Epithelial cell of prostate (primary cell): ENCODE data around the gene CTRB2.
"Not testable (repeated sequence)": the region's sequence is repeated elsewhere in the genome, so short reads cannot be mapped to it uniquely, and the experiment has no call there.

ENCODE experiments used
- DNase-seq: peaks from one replicate; pipeline ENCODE4 v3.0.0-alpha.2; 2011; ENCODE audit warnings: low read depth, low spot score
- H3K27ac ChIP-seq: fragments of 450-650 bp; 2 replicates; pipeline ENCODE4 v1.5.1; 2017; ENCODE audit warnings: mild to moderate bottlenecking

Gene CTRB2

GRCh38 chr16:75208861-75209505, 2.0 kb upstream of the CTRB2 start:
- H3K27ac ChIP-seq = no peak overlapping the region
- no peak for DNase-seq

GRCh38 chr16:75208242-75208825, 1.4 kb upstream of the CTRB2 start:
- no peak for DNase-seq
- no peak overlapping the region for H3K27ac ChIP-seq

- H3K27ac ChIP-seq = no peak overlapping the region
- no peak for DNase-seq
Measured at GRCh38 chr16:75207831-75208230, 870 bp upstream of the CTRB2 start.

GRCh38 chr16:75205961-75206748, 806 bp downstream of the CTRB2 start:
- DNase-seq, H3K27ac ChIP-seq: not testable (repeated sequence)

- DNase-seq, H3K27ac ChIP-seq: not testable (repeated sequence)
Measured at GRCh38 chr16:75205438-75205837, 1.5 kb downstream of the CTRB2 start.

GRCh38 chr16:75204905-75205304, 2.1 kb downstream of the CTRB2 start:
- DNase-seq, H3K27ac ChIP-seq: not testable (repeated sequence)

- DNase-seq = no peak
- H3K27ac ChIP-seq = no peak overlapping the region
Measured at GRCh38 chr16:75204410-75204758, 2.6 kb downstream of the CTRB2 start.

GRCh38 chr16:75203667-75204409, 3.1 kb downstream of the CTRB2 start:
- DNase-seq = no peak
- H3K27ac ChIP-seq = no peak overlapping the region

GRCh38 chr16:75203096-75203495, 3.9 kb downstream of the CTRB2 start:
- no peak overlapping the region for H3K27ac ChIP-seq
- DNase-seq = no peak

GRCh38 chr16:75202069-75202590, 4.8 kb downstream of the CTRB2 start:
- H3K27ac ChIP-seq = no peak overlapping the region
- no peak for DNase-seq

GRCh38 chr16:75198135-75198600, 8.8 kb downstream of the CTRB2 start:
- no peak for DNase-seq
- H3K27ac ChIP-seq = no peak overlapping the region

GRCh38 chr16:75197522-75198134, 9.3 kb downstream of the CTRB2 start:
- no peak overlapping the region for H3K27ac ChIP-seq
- no peak for DNase-seq

GRCh38 chr16:75196836-75197235, 10.1 kb downstream of the CTRB2 start:
- no peak for DNase-seq
- no peak overlapping the region for H3K27ac ChIP-seq

- no peak overlapping the region for H3K27ac ChIP-seq
- no peak for DNase-seq
Measured at GRCh38 chr16:75195811-75196790, 10.9 kb downstream of the CTRB2 start.

GRCh38 chr16:75193730-75194444, 13.1 kb downstream of the CTRB2 start:
- H3K27ac ChIP-seq = no peak overlapping the region
- no peak for DNase-seq

- no peak for DNase-seq
- no peak overlapping the region for H3K27ac ChIP-seq
Measured at GRCh38 chr16:75193265-75193650, 13.7 kb downstream of the CTRB2 start.

GRCh38 chr16:75192606-75193264, 14.2 kb downstream of the CTRB2 start:
- H3K27ac ChIP-seq = no peak overlapping the region
- DNase-seq = no peak
